ENCODE data around the gene GAK.
A peak's percentile ranks its signal among the peaks of the same experiment; 100 is the strongest.

Gene GAK

DNA sequence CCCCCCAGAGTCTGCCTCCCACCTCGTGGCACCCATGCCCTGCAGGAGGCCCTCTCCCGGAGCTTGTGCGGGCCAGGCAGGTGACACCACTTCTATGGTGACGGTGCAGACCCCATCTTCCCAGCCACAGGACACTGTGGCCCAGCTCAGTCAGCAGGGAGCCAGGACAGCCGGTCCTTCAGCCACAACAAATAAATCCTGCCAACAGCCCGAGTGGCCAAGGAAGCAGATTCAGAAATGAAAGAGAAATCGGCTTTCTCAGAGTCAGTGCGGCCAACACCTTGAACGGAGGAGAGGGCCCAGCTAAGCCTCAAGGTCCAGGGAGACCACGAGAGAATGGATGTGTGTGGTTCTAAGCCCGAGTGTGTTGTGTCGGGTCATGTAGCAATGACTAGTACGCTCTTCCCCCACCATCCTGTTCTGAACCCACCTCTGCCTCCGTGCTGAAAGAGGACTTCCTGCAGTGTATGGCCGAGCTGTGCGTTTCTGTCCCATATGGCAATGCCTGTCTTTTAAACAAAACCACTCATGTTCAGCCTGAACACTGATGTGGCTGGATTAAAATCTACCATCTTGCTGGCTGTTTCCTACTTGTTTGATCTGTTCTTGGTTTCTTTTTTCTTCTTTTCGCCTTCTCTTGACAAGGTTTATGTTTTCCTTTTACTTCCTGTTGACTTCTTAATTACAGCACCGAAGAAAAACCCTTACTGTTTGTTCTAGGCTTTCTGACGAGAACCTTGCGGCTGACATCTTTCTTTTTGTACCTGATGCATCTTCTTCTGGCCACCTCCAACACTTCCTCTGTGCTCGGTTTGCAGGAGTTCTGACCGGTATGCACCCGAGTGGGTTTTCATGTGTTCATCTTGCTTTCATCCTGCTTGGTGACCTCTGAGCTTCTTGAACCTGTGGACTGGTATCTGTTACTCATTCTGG is 53.1 kb downstream of the GAK start:
- Histone ChIP-seq H3K27ac (ENCODE audit: low read depth, low read length) (peak overlapping the region; percentile 17), H3K36me3 (ENCODE audit: control insufficient read depth in 1 of 2, insufficient read depth in 2 of 2, low read length in 2 of 2) (peaks cover 42 to 98% of the 10 kb centered on the region in 2 donors), H3K4me1 (ENCODE audit: control insufficient read depth in 1 of 2, insufficient read depth in 2 of 2, low read length in 2 of 2) (no peaks in the 10 kb centered on the region), H3K9ac (ENCODE audit: low read depth in 1 of 2, low read length in 2 of 2) (no peak overlapping the region), H3K4me3 (ENCODE audit: low read depth in 1 of 2, low read length in 2 of 2) (no peak overlapping the region), H3K27me3 (ENCODE audit: control insufficient read depth in 1 of 2, insufficient read depth in 2 of 2, low read length in 2 of 2) (no peaks in the 10 kb centered on the region), H3K9me3 (ENCODE audit: control insufficient read depth in 1 of 2, low read length in 2 of 2) (no peaks in the 10 kb centered on the region)

DNA sequence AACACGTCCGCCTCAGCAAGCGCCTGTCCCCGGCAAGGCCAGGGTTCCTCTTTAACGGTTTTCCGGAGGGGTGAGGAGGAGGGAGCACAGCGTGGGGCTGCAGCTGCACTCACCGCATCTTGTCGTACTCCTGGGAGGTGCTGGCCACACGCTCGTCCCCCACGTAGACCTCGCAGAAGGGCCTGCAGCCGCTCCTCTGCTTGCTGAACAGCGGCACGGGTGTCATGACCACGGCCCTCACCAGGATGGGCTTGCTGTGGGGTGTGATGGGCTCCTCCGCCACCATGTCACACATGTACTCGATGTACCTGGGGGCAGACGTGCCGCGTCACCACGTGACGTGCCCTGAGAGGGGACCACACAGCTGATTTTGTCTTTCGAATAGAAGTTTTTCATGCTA is 54.6 kb downstream of the GAK start:
- Histone ChIP-seq H3K9ac (ENCODE audit: low read depth in 1 of 2, low read length in 2 of 2) (no peak overlapping the region), H3K27ac (ENCODE audit: low read depth, low read length) (no peak overlapping the region), H3K27me3 (ENCODE audit: control insufficient read depth in 1 of 2, insufficient read depth in 2 of 2, low read length in 2 of 2) (no peaks in the 10 kb centered on the region), H3K4me3 (ENCODE audit: low read depth in 1 of 2, low read length in 2 of 2) (no peak overlapping the region), H3K9me3 (ENCODE audit: control insufficient read depth in 1 of 2, low read length in 2 of 2) (no peaks in the 10 kb centered on the region), H3K36me3 (ENCODE audit: control insufficient read depth in 1 of 2, insufficient read depth in 2 of 2, low read length in 2 of 2) (peaks cover 35 to 98% of the 10 kb centered on the region in 2 donors), H3K4me1 (ENCODE audit: control insufficient read depth in 1 of 2, insufficient read depth in 2 of 2, low read length in 2 of 2) (no peaks in the 10 kb centered on the region)

DNA sequence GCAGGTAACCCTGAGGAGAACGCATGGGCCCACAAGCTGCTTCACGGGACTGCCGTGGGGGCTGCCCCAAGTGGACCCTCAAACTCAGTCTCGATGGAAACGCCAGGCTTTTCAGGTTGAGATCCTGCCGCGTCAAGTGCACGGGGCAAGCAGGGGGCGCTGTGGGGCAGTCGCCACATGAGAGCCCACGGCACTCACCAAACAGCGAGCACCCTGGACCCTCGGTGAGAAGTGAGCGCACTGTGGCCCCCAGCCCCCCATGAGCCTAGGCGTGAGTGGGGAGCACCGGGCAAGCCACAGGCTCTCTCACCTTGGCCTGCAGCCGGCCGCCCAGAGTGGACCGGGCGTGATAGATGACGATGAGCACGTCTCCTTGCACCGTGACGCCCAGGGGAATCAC is 55.3 kb downstream of the GAK start:
- no peak overlapping the region for H3K27ac ChIP-seq (ENCODE audit: low read depth, low read length)
- no peaks in the 10 kb centered on the region for H3K9me3 ChIP-seq (ENCODE audit: control insufficient read depth in 1 of 2, low read length in 2 of 2)
- no peaks in the 10 kb centered on the region for H3K4me1 ChIP-seq (ENCODE audit: control insufficient read depth in 1 of 2, insufficient read depth in 2 of 2, low read length in 2 of 2)
- H3K4me3 ChIP-seq (ENCODE audit: low read depth in 1 of 2, low read length in 2 of 2) = no peak overlapping the region
- H3K36me3 ChIP-seq (ENCODE audit: control insufficient read depth in 1 of 2, insufficient read depth in 2 of 2, low read length in 2 of 2) = peaks cover 36 to 97% of the 10 kb centered on the region in 2 donors
- H3K27me3 ChIP-seq (ENCODE audit: control insufficient read depth in 1 of 2, insufficient read depth in 2 of 2, low read length in 2 of 2) = no peaks in the 10 kb centered on the region
- H3K9ac ChIP-seq (ENCODE audit: low read depth in 1 of 2, low read length in 2 of 2) = no peak overlapping the region

DNA sequence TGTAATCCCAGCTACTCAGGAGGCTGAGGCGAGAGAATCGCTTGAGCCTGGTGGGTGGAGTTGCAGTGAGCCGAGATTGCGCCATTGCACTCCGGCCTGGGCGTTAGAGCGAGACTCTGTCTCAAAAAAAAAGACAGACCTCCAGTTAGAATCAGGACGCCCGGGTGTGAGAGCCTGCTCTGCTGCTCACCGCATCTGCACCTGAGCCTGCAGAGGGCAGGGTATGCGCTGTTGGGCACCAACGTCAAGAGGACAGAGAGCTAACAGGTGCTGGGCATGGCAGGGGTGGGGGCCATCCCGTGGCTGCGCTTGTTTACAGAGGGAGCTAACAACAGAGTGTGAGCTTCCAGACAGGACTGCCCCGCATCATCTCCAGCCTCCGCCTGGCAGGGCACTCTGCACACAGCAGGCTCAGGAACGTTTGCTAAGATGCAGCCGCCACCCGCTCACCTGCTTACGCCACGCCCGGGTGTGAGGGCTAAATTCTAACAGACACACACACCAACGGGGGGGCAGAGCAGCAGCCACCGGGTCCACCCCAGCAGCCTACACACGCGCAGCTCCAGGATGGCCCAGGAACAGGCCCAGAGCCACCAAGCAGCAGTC is 56.2 kb downstream of the GAK start:
- H3K9me3 ChIP-seq (ENCODE audit: control insufficient read depth in 1 of 2, low read length in 2 of 2) = no peaks in the 10 kb centered on the region
- no peaks in the 10 kb centered on the region for H3K27me3 ChIP-seq (ENCODE audit: control insufficient read depth in 1 of 2, insufficient read depth in 2 of 2, low read length in 2 of 2)
- no peak overlapping the region for H3K27ac ChIP-seq (ENCODE audit: low read depth, low read length)
- H3K4me3 ChIP-seq (ENCODE audit: low read depth in 1 of 2, low read length in 2 of 2) = no peak overlapping the region
- no peaks in the 10 kb centered on the region for H3K4me1 ChIP-seq (ENCODE audit: control insufficient read depth in 1 of 2, insufficient read depth in 2 of 2, low read length in 2 of 2)
- no peak overlapping the region for H3K9ac ChIP-seq (ENCODE audit: low read depth in 1 of 2, low read length in 2 of 2)
- peaks cover 36 to 93% of the 10 kb centered on the region in 2 donors for H3K36me3 ChIP-seq (ENCODE audit: control insufficient read depth in 1 of 2, insufficient read depth in 2 of 2, low read length in 2 of 2)

DNA sequence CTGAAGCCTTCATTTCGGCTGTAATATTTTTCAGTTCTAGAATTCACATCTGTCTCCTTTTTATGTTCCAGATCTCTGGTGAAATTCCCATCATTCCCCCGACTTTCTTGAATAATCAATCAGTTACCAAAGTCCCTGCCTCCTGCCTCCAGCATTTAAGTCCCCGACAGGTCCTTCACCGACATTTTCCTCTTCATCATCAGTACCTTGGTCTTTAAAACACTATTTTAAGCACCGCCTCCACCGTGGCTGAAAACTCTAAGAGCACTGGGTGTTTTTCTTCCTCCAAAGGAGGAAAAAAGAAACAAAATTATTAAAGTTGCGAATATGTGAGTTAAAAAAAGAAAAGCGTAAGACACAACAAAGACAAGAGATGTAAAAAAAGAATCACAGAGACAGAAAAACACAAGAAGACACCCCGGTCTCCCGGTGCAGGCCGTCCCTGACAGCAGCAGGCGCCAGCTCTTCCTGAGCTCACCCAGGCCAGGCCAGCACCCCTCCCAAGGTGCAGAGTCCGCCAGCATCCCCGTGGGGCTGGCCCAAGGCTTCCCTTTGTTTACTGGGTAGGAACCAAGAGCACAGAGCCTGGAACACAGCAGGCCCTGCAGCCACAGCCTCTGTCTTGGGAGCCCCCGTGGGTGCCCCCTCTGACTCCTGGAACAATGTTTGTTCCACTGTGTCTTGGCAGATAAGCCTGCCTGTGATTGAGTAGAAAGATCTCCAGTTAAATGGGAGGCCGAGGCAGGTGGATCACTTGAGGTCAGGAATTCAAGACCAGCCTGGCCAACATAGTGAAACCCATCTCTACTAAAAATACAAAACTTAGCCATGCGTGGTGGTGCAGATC is 56.9 kb downstream of the GAK start:
- peaks cover 42 to 93% of the 10 kb centered on the region in 2 donors for H3K36me3 ChIP-seq (ENCODE audit: control insufficient read depth in 1 of 2, insufficient read depth in 2 of 2, low read length in 2 of 2)
- no peak overlapping the region for H3K27ac ChIP-seq (ENCODE audit: low read depth, low read length)
- no peaks in the 10 kb centered on the region for H3K27me3 ChIP-seq (ENCODE audit: control insufficient read depth in 1 of 2, insufficient read depth in 2 of 2, low read length in 2 of 2)
- no peak overlapping the region for H3K9ac ChIP-seq (ENCODE audit: low read depth in 1 of 2, low read length in 2 of 2)
- no peaks in the 10 kb centered on the region for H3K4me1 ChIP-seq (ENCODE audit: control insufficient read depth in 1 of 2, insufficient read depth in 2 of 2, low read length in 2 of 2)
- no peaks in the 10 kb centered on the region for H3K9me3 ChIP-seq (ENCODE audit: control insufficient read depth in 1 of 2, low read length in 2 of 2)
- H3K4me3 ChIP-seq (ENCODE audit: low read depth in 1 of 2, low read length in 2 of 2) = no peak overlapping the region

DNA sequence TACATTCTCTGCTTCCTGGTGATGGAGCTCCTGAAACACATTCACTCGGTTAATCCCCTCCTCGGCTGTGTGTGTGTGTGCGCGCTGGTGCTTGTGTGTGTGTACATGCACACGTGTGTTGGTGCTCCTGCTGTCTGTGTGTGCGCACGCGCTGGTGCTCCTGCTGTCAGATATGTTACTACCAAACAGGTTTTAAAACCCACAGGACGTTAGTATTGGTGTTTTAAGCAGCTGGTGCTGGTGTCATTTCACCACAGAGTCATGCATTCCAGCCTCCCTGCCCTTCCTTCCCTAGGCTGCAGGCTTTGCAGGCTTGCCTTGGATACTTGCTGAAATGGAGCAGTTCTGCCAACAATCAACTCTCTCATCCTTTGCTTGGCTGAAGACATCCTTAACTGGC is 58.1 kb downstream of the GAK start:
- H3K27me3 ChIP-seq (ENCODE audit: control insufficient read depth in 1 of 2, insufficient read depth in 2 of 2, low read length in 2 of 2) = no peaks in the 10 kb centered on the region
- peaks cover 0 to 5% of the 10 kb centered on the region in 2 donors for H3K9me3 ChIP-seq (ENCODE audit: control insufficient read depth in 1 of 2, low read length in 2 of 2)
- no peak overlapping the region for H3K9ac ChIP-seq (ENCODE audit: low read depth in 1 of 2, low read length in 2 of 2)
- no peaks in the 10 kb centered on the region for H3K4me1 ChIP-seq (ENCODE audit: control insufficient read depth in 1 of 2, insufficient read depth in 2 of 2, low read length in 2 of 2)
- H3K27ac ChIP-seq (ENCODE audit: low read depth, low read length) = no peak overlapping the region
- peaks cover 51 to 93% of the 10 kb centered on the region in 2 donors for H3K36me3 ChIP-seq (ENCODE audit: control insufficient read depth in 1 of 2, insufficient read depth in 2 of 2, low read length in 2 of 2)
- no peak overlapping the region for H3K4me3 ChIP-seq (ENCODE audit: low read depth in 1 of 2, low read length in 2 of 2)

DNA sequence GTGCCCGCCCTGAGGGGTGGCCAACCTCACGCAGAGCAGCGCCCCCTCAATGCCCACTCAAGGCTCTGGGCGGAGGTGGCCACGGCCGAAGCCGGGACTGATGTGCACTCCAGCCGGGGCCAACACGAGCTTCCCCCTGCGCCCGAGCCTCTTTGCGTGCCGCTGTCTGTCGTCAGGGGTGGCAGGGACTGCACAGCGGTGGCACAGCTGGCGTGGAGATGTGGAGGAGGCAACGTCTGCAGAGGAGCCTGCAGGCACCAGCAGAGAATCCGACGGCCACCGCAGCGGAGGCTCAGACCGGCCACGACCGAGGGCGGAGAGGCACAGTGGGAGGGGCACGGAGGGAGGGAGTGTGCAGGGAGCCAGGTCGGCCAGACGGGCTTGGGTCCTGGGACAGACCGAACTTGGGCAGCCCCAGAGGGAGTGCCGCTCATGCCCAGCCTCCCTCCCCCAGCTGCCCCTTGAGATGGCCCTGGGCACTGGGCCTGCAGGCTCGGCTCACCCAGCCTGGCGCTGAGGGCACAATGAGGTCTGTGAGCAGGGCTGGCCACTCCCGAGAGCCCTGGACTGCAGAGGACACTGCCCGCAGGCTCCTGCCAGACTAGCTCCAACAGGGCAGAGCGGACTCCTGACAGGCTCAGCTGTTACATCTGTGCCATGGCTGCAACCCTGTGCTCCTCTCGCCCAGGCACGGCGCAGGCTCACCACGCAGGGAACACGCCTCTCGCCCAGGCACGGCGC is 59.7 kb downstream of the GAK start:
- Histone ChIP-seq H3K9me3 (ENCODE audit: control insufficient read depth in 1 of 2, low read length in 2 of 2) (peaks cover 0 to 5% of the 10 kb centered on the region in 2 donors), H3K4me1 (ENCODE audit: control insufficient read depth in 1 of 2, insufficient read depth in 2 of 2, low read length in 2 of 2) (no peaks in the 10 kb centered on the region), H3K36me3 (ENCODE audit: control insufficient read depth in 1 of 2, insufficient read depth in 2 of 2, low read length in 2 of 2) (peaks cover 57 to 95% of the 10 kb centered on the region in 2 donors), H3K27ac (ENCODE audit: low read depth, low read length) (no peak overlapping the region), H3K4me3 (ENCODE audit: low read depth in 1 of 2, low read length in 2 of 2) (no peak overlapping the region), H3K9ac (ENCODE audit: low read depth in 1 of 2, low read length in 2 of 2) (no peak overlapping the region), H3K27me3 (ENCODE audit: control insufficient read depth in 1 of 2, insufficient read depth in 2 of 2, low read length in 2 of 2) (no peaks in the 10 kb centered on the region)

DNA sequence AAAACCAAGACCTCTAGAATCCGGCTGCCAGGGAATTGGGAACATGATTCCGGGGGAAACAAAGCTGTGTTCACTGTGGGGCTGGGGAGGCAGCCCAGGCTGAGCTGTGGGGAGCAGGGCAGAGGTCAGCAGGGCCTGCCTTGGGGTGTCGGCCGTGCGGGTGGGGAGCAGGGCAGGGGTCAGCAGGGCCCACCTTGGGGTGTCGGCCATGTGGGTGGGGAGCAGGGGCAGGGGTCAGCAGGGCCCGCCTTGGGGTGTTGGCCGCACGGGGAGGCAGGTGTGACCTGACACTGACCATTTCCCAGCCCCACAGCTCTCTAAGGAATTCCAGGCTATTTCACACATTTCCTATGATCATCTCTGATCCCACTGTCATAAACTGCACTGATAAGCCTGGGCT is 60.6 kb downstream of the GAK start:
- peaks cover 57 to 95% of the 10 kb centered on the region in 2 donors for H3K36me3 ChIP-seq (ENCODE audit: control insufficient read depth in 1 of 2, insufficient read depth in 2 of 2, low read length in 2 of 2)

DNA sequence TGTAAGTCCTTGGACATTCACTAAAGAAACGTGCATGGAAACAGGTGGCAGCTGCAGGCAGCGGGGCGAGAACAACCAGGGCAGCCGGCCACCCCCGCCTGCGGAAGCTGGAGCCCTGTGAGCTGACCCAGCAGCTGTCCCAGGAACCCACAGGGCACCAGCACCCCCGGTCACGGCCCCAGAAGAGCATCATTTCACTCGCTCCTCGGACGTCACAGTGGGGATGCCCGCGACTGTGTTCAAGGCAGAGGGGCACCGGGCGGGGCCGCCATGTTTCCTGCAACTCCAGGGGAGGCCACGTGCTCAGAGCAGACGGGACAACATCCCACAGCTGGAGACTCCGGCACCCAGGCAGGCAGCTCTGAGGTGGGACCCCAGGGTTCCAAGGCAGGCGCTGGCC is 61.2 kb downstream of the GAK start:
- H3K9ac ChIP-seq (ENCODE audit: low read depth in 1 of 2, low read length in 2 of 2) = no peak overlapping the region
- H3K36me3 ChIP-seq (ENCODE audit: control insufficient read depth in 1 of 2, insufficient read depth in 2 of 2, low read length in 2 of 2) = peaks cover 51 to 95% of the 10 kb centered on the region in 2 donors
- no peaks in the 10 kb centered on the region for H3K27me3 ChIP-seq (ENCODE audit: control insufficient read depth in 1 of 2, insufficient read depth in 2 of 2, low read length in 2 of 2)
- H3K27ac ChIP-seq (ENCODE audit: low read depth, low read length) = no peak overlapping the region
- peaks cover 0 to 5% of the 10 kb centered on the region in 2 donors for H3K9me3 ChIP-seq (ENCODE audit: control insufficient read depth in 1 of 2, low read length in 2 of 2)
- no peaks in the 10 kb centered on the region for H3K4me1 ChIP-seq (ENCODE audit: control insufficient read depth in 1 of 2, insufficient read depth in 2 of 2, low read length in 2 of 2)
- H3K4me3 ChIP-seq (ENCODE audit: low read depth in 1 of 2, low read length in 2 of 2) = no peak overlapping the region

More for the DNA sequence above, 60.6 kb downstream of the GAK start:
- H3K27me3 ChIP-seq (ENCODE audit: control insufficient read depth in 1 of 2, insufficient read depth in 2 of 2, low read length in 2 of 2) = no peaks in the 10 kb centered on the region
- no peak overlapping the region for H3K27ac ChIP-seq (ENCODE audit: low read depth, low read length)
- H3K4me3 ChIP-seq (ENCODE audit: low read depth in 1 of 2, low read length in 2 of 2) = no peak overlapping the region
- H3K4me1 ChIP-seq (ENCODE audit: control insufficient read depth in 1 of 2, insufficient read depth in 2 of 2, low read length in 2 of 2) = no peaks in the 10 kb centered on the region
- no peak overlapping the region for H3K9ac ChIP-seq (ENCODE audit: low read depth in 1 of 2, low read length in 2 of 2)
- H3K9me3 ChIP-seq (ENCODE audit: control insufficient read depth in 1 of 2, low read length in 2 of 2) = peaks cover 0 to 5% of the 10 kb centered on the region in 2 donors

All from duodenal mucosa (tissue), 2 donors.